Body of pancreas (tissue), 4 donors: ENCODE results near the gene GPR27. TPM values are rescaled to one million over a fixed set of nuclear protein-coding genes. Genes with fewer than 3 reads are reported as not detected.

Experiments used
- ATAC-seq: fragments of 150-250 bp; one replicate; pipeline ENCODE4 v1.9.1; 2016
- DNase-seq, 4 donors: peaks; one replicate each; pipeline ENCODE4 v3.0.0-alpha.2; 2019
- H3K27ac ChIP-seq, 4 donors: fragments of 200-600 bp; sonication (generic); 1 replicate in 3 of 4; 2 replicates in 1 of 4; pipeline versions ENCODE4 v1.5.1 to v1.6.1; 2016 to 2019; ENCODE audit warnings: mild to moderate bottlenecking in 1 of 4, mixed read lengths in 1 of 4, moderate library complexity in 1 of 4
- H3K27me3 ChIP-seq, 2 donors: fragments of 200-600 bp; sonication (generic); one replicate each; pipeline ENCODE4 v1.6.0; 2016; ENCODE audit warnings: mild to moderate bottlenecking in 1 of 2
- H3K36me3 ChIP-seq, 2 donors: fragments of 200-600 bp; sonication (generic); replicated peaks in 1 of 2; 2 replicates each; pipeline ENCODE4 v1.5.1; 2016; ENCODE audit warnings: low read depth in 2 of 2; ENCODE audit not compliant: insufficient read depth in 1 of 2
- H3K4me1 ChIP-seq: fragments of 200-600 bp; sonication (generic); one replicate; pipeline ENCODE4 v1.6.0; 2016
- H3K4me3 ChIP-seq, 2 donors: fragments of 200-600 bp; sonication (generic); 1 replicate in 1 of 2; 2 replicates in 1 of 2; pipeline ENCODE4 v1.5.1; 2016 to 2019
- H3K9me3 ChIP-seq, 3 donors: fragments of 200-600 bp; sonication (generic); 1 replicate in 2 of 3; 2 replicates in 1 of 3; pipeline ENCODE4 v1.5.1; 2016
- CTCF ChIP-seq, 7 experiments: fragments of 450-650 bp in 4 of 7; fragments of 200-600 bp in 3 of 7; sonication (generic) in 3 of 7; IDR thresholded peaks; one replicate each; pipeline ENCODE4 v1.5.1; 2016 to 2019; ENCODE audit warnings: antibody characterized with exemption in 7 of 7
- POLR2A ChIP-seq, 3 donors: fragments of 450-650 bp; IDR thresholded peaks; one replicate each; pipeline ENCODE4 v1.6.1; 2016; ENCODE audit warnings: antibody characterized with exemption in 3 of 3, mild to moderate bottlenecking in 2 of 3
- WGBS, 2 donors: methylation state at CpG; one replicate each; pipeline ENCODE4 v1.1.5; 2017; 5-methylcytosine and 5-hydroxymethylcytosine counted together
- intact Hi-C: fragments of 100-400 bp; cut with DNase I; formaldehyde crosslinking; loops from one replicate; pipeline ENCODE4 v1.15.1; 2023
- total RNA-seq, 2 donors: library from RNA; depleted of rRNA; stranded (reverse); fragments of >200 nt; gene quantifications; one replicate each; pipeline ENCODE4 v1.1.0, GENCODE V29; 2016

Gene GPR27
- total RNA-seq, 2 donors from 2014 or later = 0.33 to 2.3 TPM

GRCh38 chr3:71779674-71780377, 26.2 kb downstream of the GPR27 start:
- peaks cover 0 to 18% of the 10 kb centered on the region in 2 donors for H3K27me3 ChIP-seq
- WGBS, 2 donors = 64 to 66% methylated on average over 6 of the region's 6 CpGs
- TF ChIP-seq POLR2A (IDR thresholded peaks at IDR 0.05) (no peak), CTCF (IDR thresholded peaks at IDR 0.05) (no peak)
- DNase-seq (no peak), ATAC-seq (no peak)
- intact Hi-C loops = no loop called here
- H3K27ac ChIP-seq = no peak overlapping the region
- no peak overlapping the region for H3K4me3 ChIP-seq
- H3K36me3 ChIP-seq = no peaks in the 10 kb centered on the region
- H3K9me3 ChIP-seq = no peaks in the 10 kb centered on the region
- peaks cover 8% of the 10 kb centered on the region for H3K4me1 ChIP-seq

DNA sequence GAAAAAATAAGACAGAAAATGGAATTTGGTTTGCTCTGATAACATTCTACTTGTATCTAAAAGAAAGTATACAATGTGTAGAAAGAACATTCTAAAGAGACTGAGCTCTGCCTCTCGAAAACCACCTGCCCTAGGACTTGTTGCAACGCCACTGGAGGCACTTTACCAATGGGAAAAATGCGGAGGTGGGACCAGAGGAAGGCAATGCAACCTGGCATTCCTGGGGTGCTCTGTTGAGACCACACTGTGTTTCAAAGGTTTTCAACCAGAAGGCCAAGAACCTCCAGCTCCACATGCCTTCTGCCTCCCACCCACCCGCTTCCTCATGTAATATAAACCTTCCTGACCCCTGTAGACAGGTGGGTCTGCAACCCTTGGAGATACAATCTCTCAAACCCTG, 26.8 kb downstream of the GPR27 start:
- WGBS, 2 donors = 86 to 95% methylated on average over 4 of the region's 4 CpGs
- Histone ChIP-seq H3K27ac (no peak overlapping the region), H3K36me3 (no peaks in the 10 kb centered on the region), H3K4me3 (no peak overlapping the region), H3K9me3 (no peaks in the 10 kb centered on the region), H3K4me1 (peaks cover 13% of the 10 kb centered on the region), H3K27me3 (peaks cover 0 to 18% of the 10 kb centered on the region in 2 donors)
- DNase-seq = no peak
- no peak for ATAC-seq
- intact Hi-C loops = no loop called here
- TF ChIP-seq CTCF (IDR thresholded peaks at IDR 0.05) = no peak

GRCh38 chr3:71783152-71783551, 29.5 kb downstream of the GPR27 start:
- TF ChIP-seq CTCF (IDR thresholded peaks at IDR 0.05) (no peak), POLR2A (IDR thresholded peaks at IDR 0.05) (no peak)
- Histone ChIP-seq H3K36me3 (no peaks in the 10 kb centered on the region), H3K9me3 (no peaks in the 10 kb centered on the region), H3K4me3 (no peak overlapping the region), H3K27me3 (peaks cover 0 to 18% of the 10 kb centered on the region in 2 donors), H3K27ac (no peak overlapping the region), H3K4me1 (peaks cover 16% of the 10 kb centered on the region)
- DNase-seq = no peak
- 48 to 58% methylated on average over 1 of the region's 1 CpG for WGBS, 2 donors
- intact Hi-C loops = no loop called here
- ATAC-seq = no peak

DNA sequence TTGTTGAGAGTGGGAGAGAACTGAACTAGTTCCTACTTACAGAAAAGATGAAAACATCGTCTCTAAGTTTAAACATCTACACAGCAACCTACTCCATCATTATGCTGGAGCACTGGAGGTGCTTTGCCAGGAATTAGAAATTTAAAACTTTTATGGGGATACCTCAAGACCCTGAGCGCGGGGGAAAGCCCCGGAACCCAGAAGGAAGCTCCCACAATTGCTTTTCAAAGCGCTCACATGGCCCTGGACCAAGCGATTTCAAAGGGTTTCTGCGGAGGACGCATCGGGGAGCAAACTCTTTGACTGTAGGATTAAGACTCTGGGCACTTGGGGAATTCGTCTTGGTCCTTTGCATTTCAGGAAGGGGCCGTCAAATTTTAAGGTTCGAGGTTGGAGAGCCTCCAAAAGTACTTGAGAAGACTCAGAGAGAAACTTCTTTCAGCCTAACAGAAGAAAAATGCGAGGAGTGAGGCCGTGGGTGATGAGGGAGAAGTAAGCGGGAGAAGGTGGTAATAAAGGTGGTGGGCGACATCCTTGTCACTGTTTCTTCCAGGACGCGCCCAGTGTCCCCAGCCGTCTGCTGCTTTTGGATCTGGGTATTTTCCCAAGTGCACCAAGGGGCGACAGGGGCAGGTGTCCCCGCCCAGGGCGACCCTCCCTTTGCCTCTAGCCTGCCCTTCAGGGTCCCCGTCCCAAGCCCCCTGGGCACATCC, 30.7 kb downstream of the GPR27 start:
- Histone ChIP-seq H3K9me3 (no peaks in the 10 kb centered on the region), H3K27ac (no peak overlapping the region), H3K4me3 (no peak overlapping the region), H3K4me1 (peaks cover 16% of the 10 kb centered on the region), H3K27me3 (peaks cover 0 to 18% of the 10 kb centered on the region in 2 donors), H3K36me3 (no peaks in the 10 kb centered on the region)
- TF ChIP-seq POLR2A (IDR thresholded peaks at IDR 0.05) (no peak), CTCF (IDR thresholded peaks at IDR 0.05) (no peak)
- intact Hi-C loops = no loop called here
- no peak for ATAC-seq
- WGBS, 2 donors = 5 to 7% methylated on average over 23 of the region's 23 CpGs
- DNase-seq = no peak
